EH (cell line): ENCODE results near the gene MRPL24.
"Not testable (repeated sequence)": the region's sequence is repeated elsewhere in the genome, so short reads cannot be mapped to it uniquely, and the experiment has no call there.

Source experiments
- DNase-seq: peaks from one replicate; pipeline ENCODE4 v3.0.0-alpha.2; 2015; ENCODE audit warnings: low read depth

MRPL24 gene

GRCh38 chr1:156740741-156741480 is at the start of gene MRPL24:
MRPL24 (minus strand) TSS chr1:156741088; CDS start chr1:156738704, 2,384 bp downstream.
- DNase-seq = peak; percentile 100

- DNase-seq = no peak
Observed at GRCh38 chr1:156789621-156790318, 48.9 kb upstream of the MRPL24 start.

GRCh38 chr1:156788136-156788535 is 47.2 kb upstream of the MRPL24 start:
- no peak for DNase-seq

GRCh38 chr1:156786640-156787039 is 45.8 kb upstream of the MRPL24 start:
- no peak for DNase-seq

GRCh38 chr1:156785458-156785857 is 44.6 kb upstream of the MRPL24 start:
- DNase-seq = no peak

- DNase-seq = peak; percentile 70
Observed at GRCh38 chr1:156781585-156782186, 40.8 kb upstream of the MRPL24 start.

- DNase-seq = no peak
Observed at GRCh38 chr1:156777573-156777972, 36.7 kb upstream of the MRPL24 start.

GRCh38 chr1:156776942-156777341 is 36.1 kb upstream of the MRPL24 start:
- DNase-seq = no peak

GRCh38 chr1:156775799-156776198 is 34.9 kb upstream of the MRPL24 start:
- no peak for DNase-seq

- no peak for DNase-seq
Observed at GRCh38 chr1:156773607-156774006, 32.7 kb upstream of the MRPL24 start.

GRCh38 chr1:156772728-156773497 is 32.0 kb upstream of the MRPL24 start:
- no peak for DNase-seq

- no peak for DNase-seq
Observed at GRCh38 chr1:156772222-156772621, 31.3 kb upstream of the MRPL24 start.

- DNase-seq = no peak
Observed at GRCh38 chr1:156768610-156769295, 27.9 kb upstream of the MRPL24 start.

- DNase-seq = peak; percentile 29
Observed at GRCh38 chr1:156767879-156768604, 27.2 kb upstream of the MRPL24 start.

GRCh38 chr1:156767101-156767878 is 26.4 kb upstream of the MRPL24 start, which contains the start of gene PRCC:
PRCC (plus strand) TSS chr1:156767535; CDS start chr1:156767772, 237 bp downstream.
- DNase-seq = peak; percentile 100

- peak; percentile 23 for DNase-seq
Observed at GRCh38 chr1:156766298-156767100, 25.6 kb upstream of the MRPL24 start.

GRCh38 chr1:156765666-156766065 is 24.8 kb upstream of the MRPL24 start:
- DNase-seq = no peak

GRCh38 chr1:156765136-156765535 is 24.2 kb upstream of the MRPL24 start:
- DNase-seq = not testable (repeated sequence)

- DNase-seq = no peak
Observed at GRCh38 chr1:156760796-156761104, 19.9 kb upstream of the MRPL24 start.
